Germinal center (tissue), 1 donor: ENCODE measurements around the gene KLHL14.
A peak's percentile ranks its signal among the peaks of the same experiment; 100 is the strongest.

Experiments used
- DNase-seq: peaks from one replicate; pipeline ENCODE4 v3.0.0; 2012; ENCODE audit warnings: mixed read lengths, low spot score

Gene KLHL14

DNA sequence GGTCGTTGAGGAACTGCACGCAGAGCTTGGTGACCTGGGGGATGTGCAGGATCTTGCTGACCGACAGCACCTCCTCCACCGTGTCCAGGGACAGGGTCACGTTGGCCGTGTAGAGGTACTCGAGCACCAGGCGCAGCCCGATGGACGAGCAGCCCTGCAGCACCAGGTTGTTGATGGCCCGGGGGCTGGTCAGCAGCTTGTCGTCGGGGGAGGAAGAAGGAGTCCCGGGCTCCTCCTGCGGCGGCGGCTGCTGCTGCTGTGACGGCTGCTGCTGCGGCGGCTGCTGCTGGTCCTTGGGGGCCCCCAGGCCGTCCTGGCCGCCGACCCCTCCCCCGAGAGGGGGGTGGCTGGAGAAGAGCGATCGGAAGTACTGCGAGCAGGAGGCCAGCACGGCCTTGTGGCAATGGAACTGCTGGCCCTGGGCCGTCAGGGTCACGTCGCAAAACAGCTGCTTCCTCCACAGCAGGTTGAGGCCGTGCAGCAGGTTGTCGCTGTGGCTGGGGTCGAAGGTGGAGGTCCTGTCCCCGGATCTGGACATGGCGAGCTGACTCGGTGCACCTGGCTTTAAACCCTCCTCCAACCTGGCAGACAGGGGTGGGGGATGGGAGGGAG lies 2.7 kb downstream of the KLHL14 start:
- peak; percentile 47 for DNase-seq

GRCh38 chr18:32769586-32770053 lies 3.2 kb downstream of the KLHL14 start:
- DNase-seq, result peak; percentile 43

DNA sequence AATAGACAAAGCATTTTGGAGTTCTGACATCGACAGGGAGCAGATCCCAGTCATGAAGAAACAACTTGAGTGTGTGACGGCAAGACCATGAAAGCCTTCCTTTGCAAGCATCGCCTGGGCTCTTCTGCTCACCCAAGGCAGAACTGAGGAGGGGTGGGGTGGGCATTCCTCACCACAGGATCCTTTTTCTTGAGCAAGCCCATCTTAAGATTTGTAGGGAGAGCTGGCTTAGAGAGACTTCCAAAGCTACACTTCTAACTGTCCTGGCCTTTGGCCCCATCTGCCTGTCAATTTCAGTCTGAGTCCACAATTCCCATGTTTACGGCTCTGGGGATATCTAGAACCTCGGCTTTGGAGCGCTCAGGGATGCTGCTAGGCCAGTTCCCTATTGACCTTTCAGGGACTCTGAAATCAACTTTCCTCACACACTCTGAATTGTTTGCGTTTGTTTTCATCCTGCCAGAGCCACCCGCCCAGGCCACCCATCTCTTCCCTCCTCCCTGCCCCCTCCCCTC lies 3.7 kb downstream of the KLHL14 start:
- DNase-seq, result no peak

GRCh38 chr18:32767400-32767799 lies 5.4 kb downstream of the KLHL14 start:
- no peak for DNase-seq

DNA sequence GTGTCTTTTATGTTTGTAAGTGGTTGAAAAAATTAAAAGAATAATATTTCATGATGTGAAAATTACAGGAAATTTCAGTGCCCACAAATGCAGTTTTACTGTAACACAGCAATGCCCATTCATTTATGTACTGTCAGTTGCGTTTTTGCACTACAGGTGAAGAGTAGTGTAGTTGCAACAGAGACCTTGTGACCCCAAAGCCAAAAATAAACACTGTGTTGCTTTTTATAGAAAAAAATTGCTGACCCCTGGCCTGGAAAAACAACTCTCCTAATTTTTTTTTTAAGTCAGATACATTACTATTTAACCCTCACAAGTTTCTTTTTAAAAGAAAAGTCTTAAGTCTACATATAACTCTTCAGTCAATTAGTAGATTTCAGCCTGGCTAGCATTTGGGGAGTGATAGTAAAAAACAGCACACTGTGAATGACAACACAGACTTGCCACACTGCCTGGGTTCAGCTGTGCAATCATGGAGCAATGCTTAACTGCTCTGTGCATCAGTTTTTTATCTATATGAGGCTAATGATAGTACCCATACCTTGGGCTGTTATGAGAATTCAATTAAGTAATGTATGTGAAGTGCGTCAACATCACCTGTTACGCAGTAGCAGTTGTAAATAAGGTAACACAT lies 8.1 kb downstream of the KLHL14 start:
- DNase-seq, result no peak

DNA sequence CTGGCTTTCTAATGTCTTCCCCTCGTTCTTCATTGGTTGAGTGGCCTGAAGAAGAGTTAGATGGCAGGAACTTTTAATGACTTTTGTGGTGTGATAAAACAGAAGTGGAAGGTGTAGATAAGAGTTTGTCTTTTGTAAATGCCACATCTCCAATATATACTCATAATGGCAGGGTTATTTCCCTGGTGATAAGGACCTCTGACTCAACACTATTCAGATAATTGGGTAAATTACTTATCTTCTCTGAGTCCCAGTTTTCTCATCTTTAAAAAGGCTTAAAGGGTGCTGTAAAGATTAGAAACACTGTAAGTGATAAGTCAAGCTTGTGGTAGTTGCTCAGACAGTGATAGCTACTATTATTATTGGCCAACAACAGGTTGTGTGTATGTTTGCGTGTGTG lies 9.5 kb downstream of the KLHL14 start:
- no peak for DNase-seq

DNA sequence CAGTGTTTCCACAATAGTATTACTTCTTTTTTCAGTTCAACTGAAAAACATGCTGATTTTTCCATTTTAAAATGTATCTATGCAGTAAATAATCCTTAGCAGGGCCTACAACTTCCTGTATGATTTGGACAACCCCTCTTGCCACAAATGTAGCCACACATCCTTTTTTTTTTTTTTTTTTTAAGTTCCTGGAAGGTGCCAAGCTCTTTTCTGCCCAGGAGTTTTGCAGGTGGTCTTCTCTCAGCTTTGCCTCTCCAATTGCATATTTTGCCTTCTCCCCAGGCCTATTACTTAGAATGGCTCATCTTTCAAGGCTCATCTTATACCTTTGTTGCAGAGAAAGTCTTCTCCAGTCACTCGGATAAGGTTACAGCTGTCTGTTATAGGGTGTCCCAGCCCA lies 11.6 kb downstream of the KLHL14 start:
- DNase-seq, result no peak

- peak; percentile 79 for DNase-seq
Measured at GRCh38 chr18:32760391-32760790, 12.4 kb downstream of the KLHL14 start.

DNA sequence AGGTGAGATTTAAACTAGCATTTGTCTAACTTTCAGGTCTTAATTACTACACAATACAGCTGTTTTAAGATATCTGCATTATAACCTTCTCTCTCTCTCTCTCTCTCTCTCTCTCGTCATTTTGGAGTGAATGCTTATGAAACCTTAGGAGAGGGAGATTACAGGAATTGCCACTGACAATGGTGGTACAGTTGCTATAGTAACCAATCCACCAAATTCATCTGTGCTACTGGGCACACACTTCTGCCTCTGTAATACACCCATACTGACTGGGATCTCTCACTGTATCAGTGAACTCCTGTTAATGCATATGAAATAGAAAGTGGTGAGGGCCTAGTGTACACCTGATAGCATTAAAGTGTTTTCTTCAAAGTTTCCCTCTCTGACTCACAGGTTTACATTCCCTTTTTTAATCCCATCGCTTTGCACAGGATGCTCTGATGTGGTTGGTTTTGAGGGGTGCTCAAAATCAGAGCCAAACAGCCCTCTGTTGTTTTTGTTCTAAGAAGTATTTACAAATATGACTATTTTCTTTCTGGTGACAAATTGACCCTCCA lies 13.1 kb downstream of the KLHL14 start:
- DNase-seq, result no peak

DNA sequence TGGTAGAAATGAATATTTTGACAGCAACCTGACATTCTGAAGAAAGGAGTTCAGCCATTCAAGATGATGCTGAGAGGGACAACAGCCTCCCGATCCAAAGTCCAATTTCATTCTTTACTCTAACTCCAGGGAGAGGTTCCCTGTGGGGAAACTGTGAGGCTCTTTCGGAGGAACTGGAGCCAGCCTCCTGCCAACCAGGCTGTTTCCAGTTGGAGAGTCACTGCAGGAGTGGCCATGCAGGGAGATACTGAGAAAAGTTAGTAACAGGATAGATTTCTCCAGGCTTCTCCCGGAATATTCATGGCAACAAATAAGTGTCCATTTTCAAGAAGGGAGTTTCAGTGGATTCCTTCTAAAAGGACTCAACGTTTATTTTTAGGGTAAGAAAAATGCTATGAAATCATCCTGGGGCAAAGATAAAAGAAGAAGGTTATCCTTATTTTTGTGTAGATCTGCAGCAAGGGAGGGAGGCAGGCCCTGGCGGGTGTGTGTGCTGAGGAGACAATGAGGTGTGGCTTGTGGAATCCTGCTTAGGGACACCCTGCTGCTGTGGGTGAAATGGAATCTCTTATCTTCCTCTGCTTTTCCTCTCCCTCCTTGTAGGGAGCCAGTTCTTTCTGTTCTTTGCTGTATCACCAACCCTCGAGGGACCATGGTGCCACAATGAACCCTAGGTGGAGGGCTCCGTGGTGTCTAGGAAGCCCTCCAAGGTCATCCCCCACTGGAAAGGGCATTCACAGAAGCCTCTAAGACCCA lies 18.1 kb downstream of the KLHL14 start:
- DNase-seq, result no peak

DNA sequence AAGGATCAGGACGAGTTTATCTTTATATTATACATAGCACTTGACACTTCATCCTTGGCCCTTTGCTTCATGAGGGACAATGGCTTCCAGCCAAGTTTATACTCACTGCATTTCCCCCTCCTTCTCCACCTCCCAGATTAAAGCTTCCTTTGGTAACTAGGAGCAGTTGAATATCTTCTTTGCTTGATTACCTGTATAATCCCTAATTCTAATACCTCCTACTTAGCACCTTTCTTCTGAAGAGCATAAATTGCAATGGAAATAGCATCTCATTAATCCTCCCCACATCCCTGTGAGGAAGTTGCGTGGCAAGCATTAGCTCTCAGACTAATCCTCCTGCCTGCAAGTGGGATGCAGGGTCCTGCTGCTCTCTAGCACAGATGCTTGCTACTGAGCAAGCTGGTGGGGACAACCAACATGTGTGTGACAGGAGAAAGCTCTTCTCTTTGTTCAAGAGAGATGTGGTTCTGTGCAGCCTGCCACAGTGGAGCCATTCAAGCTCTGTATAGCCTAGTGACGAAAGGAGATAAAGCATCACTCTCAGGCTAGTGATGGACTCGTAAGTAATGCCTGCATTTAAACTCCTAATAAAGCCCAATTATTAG lies 19.1 kb downstream of the KLHL14 start:
- no peak for DNase-seq

GRCh38 chr18:32750328-32750727 lies 22.5 kb downstream of the KLHL14 start:
- DNase-seq, result no peak

- DNase-seq, result no peak
Measured at GRCh38 chr18:32749809-32750208, 23.0 kb downstream of the KLHL14 start.

- no peak for DNase-seq
Measured at GRCh38 chr18:32742579-32742978, 30.2 kb downstream of the KLHL14 start.

DNA sequence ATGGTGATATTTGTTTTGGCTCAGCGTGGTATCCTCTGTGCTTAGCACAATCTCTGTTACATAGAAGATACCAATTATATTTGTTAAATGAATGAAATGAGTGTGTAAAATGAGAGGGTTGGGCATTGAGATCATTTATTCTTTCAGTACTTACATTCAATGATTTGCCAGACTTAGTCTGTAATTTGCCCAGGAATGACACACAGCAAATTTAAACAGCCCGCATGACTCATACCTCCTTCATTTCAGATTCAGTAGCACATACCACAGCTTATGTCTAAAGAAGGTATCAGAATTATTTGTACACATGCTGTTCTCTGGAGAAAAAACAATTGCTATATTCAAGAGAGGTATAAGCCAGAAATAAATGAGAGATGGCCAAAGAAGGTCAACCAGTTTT lies 37.0 kb downstream of the KLHL14 start:
- DNase-seq, result no peak

GRCh38 chr18:32734442-32734841 lies 38.4 kb downstream of the KLHL14 start:
- no peak for DNase-seq

DNA sequence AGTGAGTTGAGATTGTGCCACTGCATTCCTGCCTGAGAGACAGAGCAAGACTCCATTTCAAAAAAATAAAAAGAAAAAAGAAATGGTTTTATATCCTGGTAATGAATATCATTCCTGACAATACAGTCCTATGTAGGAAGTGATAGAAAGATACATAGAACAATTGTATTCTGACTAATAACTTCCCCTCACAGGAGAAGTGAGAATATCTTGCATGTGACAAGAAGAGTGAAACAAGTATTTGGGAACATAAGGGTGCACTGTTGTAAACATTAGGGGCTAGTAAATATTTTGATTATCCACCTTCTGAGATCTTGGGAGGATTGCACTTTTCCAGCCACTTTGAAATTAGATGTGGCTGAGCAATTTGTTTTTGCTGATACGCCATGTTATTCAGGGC lies 40.7 kb downstream of the KLHL14 start:
- no peak for DNase-seq

GRCh38 chr18:32730620-32731091 lies 42.2 kb downstream of the KLHL14 start:
- DNase-seq, result peak; percentile 27

DNA sequence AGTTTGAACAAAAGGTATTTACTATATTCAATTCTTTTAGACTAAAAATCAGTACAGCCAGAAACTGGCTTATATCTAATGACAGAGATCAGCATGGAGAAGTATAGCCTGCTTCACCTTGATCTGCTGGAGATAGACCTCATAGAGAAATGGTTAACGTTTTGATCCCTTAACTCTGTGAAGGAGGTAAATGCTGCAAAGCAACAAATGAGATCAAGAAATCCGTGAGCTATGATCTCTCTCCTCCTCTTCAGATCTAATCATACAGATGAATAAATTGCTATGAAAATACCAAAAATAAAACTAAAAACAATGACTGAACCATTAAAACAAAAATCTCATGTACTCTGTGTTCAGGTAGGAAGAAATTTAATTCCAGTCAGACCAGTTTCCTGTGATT lies 42.8 kb downstream of the KLHL14 start:
- DNase-seq, result no peak

DNA sequence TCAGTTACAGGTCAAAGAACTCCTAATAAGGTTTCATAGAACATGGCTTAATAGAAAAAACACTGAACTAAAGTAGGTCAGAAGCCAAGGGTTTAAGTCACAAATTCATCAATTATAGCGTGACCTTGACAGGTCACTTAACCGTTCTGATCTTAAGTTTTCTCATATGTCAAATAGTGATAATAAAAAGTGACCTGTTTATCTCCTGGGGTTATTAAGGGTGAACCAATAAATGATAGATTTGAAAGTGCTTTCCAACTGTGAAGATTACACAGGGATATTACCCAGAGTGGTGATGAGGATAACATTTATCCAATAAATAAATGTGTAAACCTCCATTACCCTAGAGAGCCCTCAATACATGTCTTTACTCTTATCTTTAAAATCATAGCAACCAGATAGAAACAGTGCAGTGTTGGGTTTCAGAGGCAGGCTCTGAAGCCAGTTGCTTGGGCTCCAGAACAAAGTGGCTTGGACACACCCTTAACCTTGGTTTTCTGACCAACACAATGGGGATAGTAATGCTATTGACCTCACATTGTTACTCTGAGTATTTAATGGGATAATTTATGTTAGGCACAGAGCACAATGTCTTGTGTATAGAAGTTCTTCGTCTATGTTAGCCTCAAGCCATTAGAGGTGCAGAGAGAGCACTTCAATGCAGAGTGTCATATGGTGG lies 48.6 kb downstream of the KLHL14 start:
- no peak for DNase-seq

GRCh38 chr18:32722279-32722678 lies 50.5 kb downstream of the KLHL14 start:
- DNase-seq, result no peak

DNA sequence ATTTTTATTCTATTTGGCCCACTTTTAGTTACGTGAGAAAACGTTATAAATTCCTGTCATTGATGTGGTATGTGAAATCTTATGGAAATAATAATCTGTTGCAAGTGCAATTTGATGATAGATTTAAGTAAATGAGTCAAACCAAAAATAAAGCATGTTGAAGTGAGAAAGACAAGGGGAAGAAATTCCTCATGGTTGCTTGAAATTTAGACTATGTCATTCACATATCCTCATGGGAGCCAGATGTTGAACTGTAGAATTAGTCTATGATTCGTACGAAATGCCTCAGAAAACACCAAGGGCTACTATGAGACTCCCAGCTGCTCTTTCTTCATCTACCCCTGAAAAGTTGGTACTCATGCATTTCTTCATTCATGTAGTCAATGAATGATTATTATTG lies 55.7 kb downstream of the KLHL14 start:
- no peak for DNase-seq
